Measurements from ENCODE around the gene RGS7BP. TPM values are rescaled to one million over a fixed set of nuclear protein-coding genes. Genes with fewer than 3 reads are reported as not detected.

RGS7BP gene
- total RNA-seq, 1 experiment from 2014 or later = not detected

GRCh38 chr5:64576250-64576649 is 70.4 kb downstream of the RGS7BP start:
- TF ChIP-seq POLR2A (IDR thresholded peaks at IDR 0.05; ENCODE audit: borderline replicate concordance, extremely low read depth, insufficient read depth, insufficient read length) (no peak), TCF7L2 (IDR thresholded peaks at IDR 0.05; ENCODE audit: borderline replicate concordance, extremely low read depth, insufficient read depth, insufficient read length) (no peak), EZH2 (IDR thresholded peaks at IDR 0.05) (no peak), EZH2phosphoT487 (IDR thresholded peaks at IDR 0.05; ENCODE audit: borderline replicate concordance) (no peak), FOSL1 (IDR thresholded peaks at IDR 0.05; ENCODE audit: low read depth) (no peak), RAD21 (IDR thresholded peaks at IDR 0.05; ENCODE audit: low read depth) (no peak), EGR1 (IDR thresholded peaks at IDR 0.05; ENCODE audit: low read depth) (no peak), REST (IDR thresholded peaks at IDR 0.05; ENCODE audit: low read depth) (no peak), JUND (IDR thresholded peaks at IDR 0.05) (no peak), SRF (IDR thresholded peaks at IDR 0.05; ENCODE audit: low read depth) (no peak), YY1 (IDR thresholded peaks at IDR 0.05; ENCODE audit: extremely low read depth, insufficient replicate concordance, low read depth, low read length) (no peak), CTCF (IDR thresholded peaks at IDR 0.05 in 2 of 3, conservative IDR thresholded peaks at IDR 0.05 in 1 of 3; ENCODE audit: borderline replicate concordance in 1 of 3, insufficient read depth in 1 of 3, low read depth in 2 of 3, low read length in 2 of 3) (no peak), ELF1 (IDR thresholded peaks at IDR 0.05; ENCODE audit: borderline replicate concordance, low read depth) (no peak), ZFX (IDR thresholded peaks at IDR 0.05) (no peak), SIN3A (IDR thresholded peaks at IDR 0.05; ENCODE audit: low read depth) (no peak), ATF3 (IDR thresholded peaks at IDR 0.05) (no peak), CEBPB (IDR thresholded peaks at IDR 0.05; ENCODE audit: low read depth) (no peak), POLR2AphosphoS5 (IDR thresholded peaks at IDR 0.05; ENCODE audit: low read depth, low read length) (no peak), ZNF274 (IDR thresholded peaks at IDR 0.05; ENCODE audit: low read depth, low read length) (no peak)
- TF ChIP-seq, protein P1, sequence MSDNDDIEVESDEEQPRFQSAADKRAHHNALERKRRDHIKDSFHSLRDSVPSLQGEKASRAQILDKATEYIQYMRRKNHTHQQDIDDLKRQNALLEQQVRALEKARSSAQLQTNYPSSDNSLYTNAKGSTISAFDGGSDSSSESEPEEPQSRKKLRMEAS (IDR thresholded peaks at IDR 0.05) = no peak
- Histone ChIP-seq H3K9ac (ENCODE audit: low read length) (no peak overlapping the region), H3K27me3 (ENCODE audit: insufficient read depth, low read length) (no peaks in the 10 kb centered on the region; the same call in 1 of the 2 replicates), H3K4me3 (replicated peaks in 1 of 2; ENCODE audit: low read depth in 1 of 2, low read length in 2 of 2) (no peak overlapping the region), H3K27ac (ENCODE audit: low read depth, low read length) (no peak overlapping the region), H3K79me2 (ENCODE audit: insufficient read depth, low read length) (no peaks in the 10 kb centered on the region), H3K9me3 (ENCODE audit: control insufficient read depth in 1 of 2, insufficient read depth in 1 of 2, low read depth in 1 of 2, low read length in 2 of 2) (no peaks in the 10 kb centered on the region), H3K9me2 (ENCODE audit: insufficient read depth) (no peaks in the 10 kb centered on the region), H4K20me1 (ENCODE audit: insufficient read depth) (no peaks in the 10 kb centered on the region; the same call in 1 of the 2 replicates), H3K4me1 (ENCODE audit: control insufficient read depth in 1 of 2, insufficient read depth in 2 of 2, low read length in 2 of 2) (no peaks in the 10 kb centered on the region), H2AFZ (ENCODE audit: low read depth, low read length, poor library complexity, severe bottlenecking) (no peak overlapping the region), H3K4me2 (ENCODE audit: low read length) (no peak overlapping the region), H3K36me3 (ENCODE audit: control insufficient read depth in 1 of 2, insufficient read depth in 2 of 2, low read length in 2 of 2) (no peaks in the 10 kb centered on the region)
- CTCF ChIA-PET = no interaction called here
- intact Hi-C loops (cut with micrococcal nuclease) = no loop called here
- ATAC-seq = no peak
- RAD21 ChIA-PET (ENCODE audit: low non-redundant PET in 1 of 2, low total read pairs in 2 of 2, uncharacterized antibody in 2 of 2, unreplicated experiment in 2 of 2) = no interaction called here
- DNase-seq (ENCODE audit: low read depth, low spot score) = no peak
- BruUV-seq (replicated peaks) = no TSS peak
- POLR2A ChIA-PET = no interaction called here
